WERI-Rb-1 (cell line): ENCODE measurements around the gene ADAM10.
A peak's percentile ranks its signal among the peaks of the same experiment; 100 is the strongest.

ENCODE experiments used
- DNase-seq: peaks from one replicate; pipeline ENCODE4 v3.0.0-alpha.2; 2020
- H3K27ac ChIP-seq: fragments of 250-450 bp; sonication (Bioruptor Pico); 2 replicates; pipeline ENCODE4 v1.5.1; 2020; ENCODE audit warnings: mild to moderate bottlenecking, moderate library complexity
- H3K27me3 ChIP-seq: fragments of 250-450 bp; sonication (Bioruptor Pico); 2 replicates; pipeline ENCODE4 v1.5.1; 2021; ENCODE audit warnings: mild to moderate bottlenecking, low read depth, moderate library complexity; ENCODE audit not compliant: insufficient read depth, severe bottlenecking
- H3K36me3 ChIP-seq: fragments of 250-450 bp; sonication (Bioruptor Pico); 2 replicates; pipeline ENCODE4 v1.5.1; 2020; ENCODE audit warnings: mild to moderate bottlenecking, moderate library complexity
- H3K4me3 ChIP-seq: 2 replicates; pipeline ENCODE4 v1.5.1; 2011; ENCODE audit warnings: low read depth, mild to moderate bottlenecking, control low read depth, low read length
- H3K9me3 ChIP-seq: fragments of 250-450 bp; sonication (Bioruptor Pico); 2 replicates; pipeline ENCODE4 v1.5.1; 2021; ENCODE audit warnings: mild to moderate bottlenecking, moderate library complexity; ENCODE audit not compliant: severe bottlenecking
- CTCF ChIP-seq: IDR thresholded peaks from 2 replicates; pipeline ENCODE4 v1.5.1; 2011; ENCODE audit warnings: low read depth, mild to moderate bottlenecking, control low read depth, inconsistent platforms, low read length

The ADAM10 gene

GRCh38 chr15:58558777-58559176 is 190.7 kb downstream of the ADAM10 start:
- peaks cover 8% of the 10 kb centered on the region for H3K9me3 ChIP-seq
- no peak for TF ChIP-seq CTCF
- no peak overlapping the region for H3K4me3 ChIP-seq
- no peaks in the 10 kb centered on the region for H3K36me3 ChIP-seq
- H3K27me3 ChIP-seq: no peaks in the 10 kb centered on the region
- H3K27ac ChIP-seq: no peak overlapping the region
- DNase-seq: no peak

- Histone ChIP-seq H3K36me3 (no peaks in the 10 kb centered on the region), H3K27ac (no peak overlapping the region), H3K27me3 (no peaks in the 10 kb centered on the region), H3K9me3 (peaks cover 8% of the 10 kb centered on the region), H3K4me3 (no peak overlapping the region)
- no peak for TF ChIP-seq CTCF
- DNase-seq: no peak
Observed at GRCh38 chr15:58556541-58556940, 193.0 kb downstream of the ADAM10 start.

GRCh38 chr15:58556028-58556361 is 193.5 kb downstream of the ADAM10 start:
- peaks cover 8% of the 10 kb centered on the region for H3K9me3 ChIP-seq
- no peak overlapping the region; the same call in 1 of the 2 replicates for H3K27ac ChIP-seq
- DNase-seq: no peak
- no peak overlapping the region for H3K4me3 ChIP-seq
- no peaks in the 10 kb centered on the region for H3K36me3 ChIP-seq
- no peak for TF ChIP-seq CTCF
- no peaks in the 10 kb centered on the region for H3K27me3 ChIP-seq

GRCh38 chr15:58555162-58556027 is 194.1 kb downstream of the ADAM10 start:
- no peak overlapping the region for H3K4me3 ChIP-seq
- DNase-seq: peak; percentile 90
- peak; percentile 55; the same call in 1 of the 2 replicates for TF ChIP-seq CTCF
- peaks cover 8% of the 10 kb centered on the region for H3K9me3 ChIP-seq
- H3K27me3 ChIP-seq: no peaks in the 10 kb centered on the region
- peak overlapping the region; percentile 80 for H3K27ac ChIP-seq
- no peaks in the 10 kb centered on the region for H3K36me3 ChIP-seq

- TF ChIP-seq CTCF: no peak
- H3K4me3 ChIP-seq: no peak overlapping the region
- peak overlapping the region; percentile 80 for H3K27ac ChIP-seq
- H3K36me3 ChIP-seq: no peaks in the 10 kb centered on the region
- peaks cover 8% of the 10 kb centered on the region for H3K9me3 ChIP-seq
- H3K27me3 ChIP-seq: no peaks in the 10 kb centered on the region
- DNase-seq: no peak
Observed at GRCh38 chr15:58554758-58555157, 194.7 kb downstream of the ADAM10 start.
